Central memory CD8-positive, alpha-beta T cell (primary cell): ENCODE measurements around the gene MTMR1.

Source experiments
- ATAC-seq: fragments of 150-1000 bp; cut with Tn5 transposase; replicated peaks from 2 replicates; pipeline ENCODE4 v1.10.0; 2022; ENCODE audit warnings: mild to moderate bottlenecking, moderate FRiP score, moderate number of reproducible peaks; ENCODE audit not compliant: poor library complexity, severe bottlenecking; ENCODE audit errors: extremely low read depth
- DNase-seq, 2 donors: peaks; one replicate each; pipeline ENCODE4 v3.0.0; 2021; ENCODE audit warnings: low spot score in 2 of 2
- H3K27ac Mint-ChIP-seq: one replicate; pipeline ENCODE4 v1.8.0; 2022; ENCODE audit warnings: low read depth, mild to moderate bottlenecking, moderate library complexity, mixed read lengths
- H3K27me3 Mint-ChIP-seq: one replicate; pipeline ENCODE4 v1.8.0; 2022; ENCODE audit warnings: mixed read lengths
- H3K36me3 Mint-ChIP-seq: one replicate; pipeline ENCODE4 v1.8.0; 2022; ENCODE audit warnings: mild to moderate bottlenecking, moderate library complexity, mixed read lengths; ENCODE audit not compliant: insufficient read depth
- H3K4me1 Mint-ChIP-seq: one replicate; pipeline ENCODE4 v1.8.0; 2022; ENCODE audit warnings: mixed read lengths
- H3K4me3 Mint-ChIP-seq: one replicate; pipeline ENCODE4 v1.8.0; 2022; ENCODE audit warnings: mild to moderate bottlenecking, moderate library complexity, mixed read lengths
- H3K9me3 Mint-ChIP-seq: one replicate; pipeline ENCODE4 v1.8.0; 2022; ENCODE audit warnings: mixed read lengths

Gene MTMR1

DNA sequence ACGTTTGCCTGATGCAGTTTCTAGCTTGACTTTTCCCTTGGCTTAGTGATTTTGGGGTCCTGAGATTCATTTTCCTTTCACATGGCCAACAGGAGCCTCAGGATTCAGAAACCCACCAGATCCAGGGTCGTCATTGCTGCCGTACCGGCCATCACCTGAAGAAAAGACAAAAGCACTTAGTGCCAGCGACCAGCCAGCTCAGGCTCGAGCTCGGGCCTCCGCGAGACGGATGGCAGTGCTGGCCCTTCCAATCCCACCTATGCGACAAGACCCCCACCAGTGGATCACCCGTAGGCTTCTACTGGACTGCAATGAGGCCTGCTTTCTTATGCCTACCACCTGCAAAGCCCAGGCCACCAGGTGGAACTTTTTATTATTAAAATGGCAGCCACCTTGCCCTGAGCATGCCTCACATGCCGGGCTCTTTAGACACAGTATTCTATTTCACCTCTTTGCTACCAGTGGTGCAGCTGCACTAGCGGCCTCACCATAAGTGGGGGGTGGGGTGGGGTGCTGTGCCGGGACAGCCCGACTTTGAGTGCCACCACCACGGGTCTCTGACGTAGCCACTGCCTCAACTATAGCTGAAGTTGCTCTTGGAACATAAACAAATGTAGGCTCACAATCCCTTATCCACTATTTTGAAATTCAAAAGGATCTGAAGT is 84.3 kb downstream of the MTMR1 start:
- H3K4me1 Mint-ChIP-seq, result peaks cover 2% of the 10 kb centered on the region
- H3K4me3 Mint-ChIP-seq, result no peak overlapping the region
- peaks cover 1% of the 10 kb centered on the region for H3K36me3 Mint-ChIP-seq
- H3K9me3 Mint-ChIP-seq, result no peaks in the 10 kb centered on the region
- H3K27me3 Mint-ChIP-seq, result no peaks in the 10 kb centered on the region
- DNase-seq (no peak), ATAC-seq (no peak)
- H3K27ac Mint-ChIP-seq, result no peak overlapping the region

DNA sequence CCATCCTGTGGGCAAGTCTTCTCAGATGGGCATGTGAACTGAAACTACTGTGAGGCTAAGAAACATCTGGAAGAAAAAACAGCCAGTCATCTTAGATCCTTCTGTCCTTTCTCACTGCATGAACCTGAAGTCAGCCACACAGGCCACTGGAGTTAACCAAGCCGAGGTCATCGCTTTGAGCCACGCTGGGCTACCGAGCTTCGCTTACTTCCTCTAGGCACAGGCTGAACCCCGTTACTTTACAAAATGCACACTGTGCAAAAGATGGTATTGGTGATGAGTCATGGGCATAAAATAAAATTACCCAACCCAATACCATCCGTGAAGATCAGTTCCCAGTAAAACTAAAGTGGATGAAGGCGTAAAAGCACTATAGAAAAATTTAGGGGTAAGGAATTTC is 86.2 kb downstream of the MTMR1 start:
- Mint-ChIP-seq H3K27ac (no peak overlapping the region), H3K4me3 (no peak overlapping the region), H3K27me3 (no peaks in the 10 kb centered on the region)

DNA sequence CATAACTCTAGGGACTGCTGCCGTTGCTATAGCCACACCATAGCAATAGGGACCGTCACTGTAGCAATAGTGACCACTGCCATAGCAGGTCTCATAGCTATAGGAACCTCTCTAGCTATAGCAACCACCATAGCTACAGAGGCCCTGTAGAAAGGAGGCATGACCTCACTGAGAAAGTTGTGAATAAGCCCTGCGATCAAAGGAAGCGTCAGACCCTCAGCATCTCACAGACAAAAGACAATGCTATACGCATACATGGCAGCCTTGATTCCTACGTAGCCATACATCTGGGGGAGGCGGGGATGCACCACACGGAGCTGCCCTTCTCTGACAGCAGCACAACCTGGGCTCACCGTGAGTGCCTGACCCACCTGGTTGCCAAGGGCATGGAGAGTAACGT is 88.5 kb downstream of the MTMR1 start:
- H3K4me3 Mint-ChIP-seq, result no peak overlapping the region
- no peaks in the 10 kb centered on the region for H3K27me3 Mint-ChIP-seq
- H3K27ac Mint-ChIP-seq, result no peak overlapping the region
- H3K9me3 Mint-ChIP-seq, result no peaks in the 10 kb centered on the region
- DNase-seq (no peak), ATAC-seq (no peak)
- no peaks in the 10 kb centered on the region for H3K4me1 Mint-ChIP-seq
- peaks cover 4% of the 10 kb centered on the region for H3K36me3 Mint-ChIP-seq

More for the DNA sequence above, 86.2 kb downstream of the MTMR1 start:
- ATAC-seq (no peak), DNase-seq (no peak)
- H3K9me3 Mint-ChIP-seq, result no peaks in the 10 kb centered on the region
- H3K36me3 Mint-ChIP-seq, result peaks cover 4% of the 10 kb centered on the region
- no peaks in the 10 kb centered on the region for H3K4me1 Mint-ChIP-seq

DNA sequence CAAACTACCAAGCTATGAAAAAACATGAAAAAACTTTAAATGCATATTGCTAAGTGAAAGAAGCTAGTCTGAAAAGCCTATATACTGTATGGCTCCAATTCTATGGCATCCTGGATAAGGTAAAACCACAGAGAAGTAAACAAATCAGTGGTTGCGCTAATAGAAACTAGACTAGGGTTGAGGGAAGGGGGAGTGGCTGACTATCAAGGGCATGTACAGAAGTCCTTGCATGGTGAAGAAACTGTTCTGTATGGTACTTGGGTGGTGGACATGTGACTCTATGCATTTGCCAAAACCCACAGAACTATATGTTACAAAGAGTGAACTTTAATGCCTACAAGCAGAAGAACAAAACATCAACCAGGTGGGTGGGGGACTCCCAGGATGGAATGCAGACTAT is 96.8 kb downstream of the MTMR1 start:
- H3K36me3 Mint-ChIP-seq, result peaks cover 7% of the 10 kb centered on the region
- H3K9me3 Mint-ChIP-seq, result no peaks in the 10 kb centered on the region
- no peak for DNase-seq
- no peak overlapping the region for H3K27ac Mint-ChIP-seq
- H3K27me3 Mint-ChIP-seq, result no peaks in the 10 kb centered on the region
- no peaks in the 10 kb centered on the region for H3K4me1 Mint-ChIP-seq
- no peak for ATAC-seq
- H3K4me3 Mint-ChIP-seq, result no peak overlapping the region

DNA sequence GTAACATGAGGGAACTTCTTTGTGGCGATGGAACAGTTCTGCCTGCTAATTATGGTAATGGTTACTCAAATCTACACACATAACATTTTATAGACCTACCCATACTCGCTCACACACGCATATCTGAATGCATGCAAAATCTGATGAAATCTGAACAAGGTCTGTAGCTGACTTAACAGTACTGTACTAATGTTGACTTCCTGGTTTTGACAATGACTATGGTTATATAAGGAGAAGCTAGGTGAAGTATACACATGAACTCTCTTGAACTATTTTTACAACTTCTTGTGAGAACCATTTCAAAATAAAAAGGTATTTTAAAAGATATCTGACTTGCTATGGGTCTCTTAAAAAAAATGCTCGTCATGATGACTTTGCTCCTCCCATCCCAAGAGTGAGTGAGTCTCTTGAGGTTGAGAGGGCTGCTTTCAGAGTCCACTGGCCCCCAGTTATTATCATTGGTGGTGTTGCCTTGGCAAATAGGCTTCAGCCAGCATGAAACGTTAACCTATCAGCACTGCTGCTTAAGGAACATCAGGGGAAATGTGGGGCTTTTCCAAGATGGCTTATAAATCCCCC is 99.8 kb downstream of the MTMR1 start:
- no peak for DNase-seq
- Mint-ChIP-seq H3K27ac (no peak overlapping the region), H3K9me3 (no peaks in the 10 kb centered on the region), H3K4me3 (no peak overlapping the region), H3K36me3 (peaks cover 7% of the 10 kb centered on the region), H3K4me1 (no peaks in the 10 kb centered on the region), H3K27me3 (no peaks in the 10 kb centered on the region)
- ATAC-seq, result no peak

DNA sequence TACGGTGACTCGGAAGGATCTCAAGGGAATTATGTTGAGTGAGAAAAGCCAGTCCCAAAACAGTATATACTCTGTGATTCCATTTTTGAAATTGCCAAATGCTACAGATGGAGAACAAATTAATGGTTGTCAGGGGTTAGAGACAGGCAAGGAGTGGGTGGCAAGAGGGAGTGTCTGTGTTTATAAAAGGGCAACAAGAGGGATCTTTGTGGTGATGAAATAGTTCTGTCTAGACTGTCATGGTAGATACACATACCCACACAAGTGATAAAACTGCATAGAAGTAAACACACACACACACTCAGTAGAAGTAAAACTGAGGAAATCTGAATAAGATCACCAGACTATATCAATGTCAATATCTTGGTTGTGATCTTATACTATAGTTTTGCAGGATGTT is 112.5 kb downstream of the MTMR1 start:
- H3K27me3 Mint-ChIP-seq, result no peaks in the 10 kb centered on the region
- H3K4me3 Mint-ChIP-seq, result no peak overlapping the region
- ATAC-seq (no peak), DNase-seq (no peak)
- no peaks in the 10 kb centered on the region for H3K4me1 Mint-ChIP-seq
- no peaks in the 10 kb centered on the region for H3K9me3 Mint-ChIP-seq
- H3K36me3 Mint-ChIP-seq, result peaks cover 3% of the 10 kb centered on the region
- H3K27ac Mint-ChIP-seq, result no peak overlapping the region

DNA sequence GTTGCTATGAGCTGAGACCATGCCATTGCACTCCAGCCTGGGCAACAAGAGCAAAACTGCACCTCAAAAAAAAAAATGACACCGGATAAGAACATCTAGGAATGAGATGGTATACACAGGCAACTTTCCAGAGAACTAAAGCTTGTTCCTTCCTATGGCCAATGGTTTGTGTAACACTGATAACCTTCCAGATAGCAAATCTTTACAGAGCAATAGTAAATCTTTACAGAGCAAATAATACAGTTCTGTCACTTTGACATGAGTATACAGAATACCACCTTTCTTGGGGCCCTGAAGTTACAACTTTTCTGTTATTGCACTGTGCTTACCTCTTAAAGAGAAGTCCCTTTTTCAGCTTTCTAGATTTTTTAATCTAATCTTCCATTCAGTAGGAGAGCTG is 113.6 kb downstream of the MTMR1 start:
- Mint-ChIP-seq H3K4me1 (no peaks in the 10 kb centered on the region), H3K36me3 (peaks cover 3% of the 10 kb centered on the region), H3K27ac (no peak overlapping the region), H3K27me3 (no peaks in the 10 kb centered on the region), H3K9me3 (no peaks in the 10 kb centered on the region), H3K4me3 (no peak overlapping the region)
- DNase-seq (no peak), ATAC-seq (no peak)

DNA sequence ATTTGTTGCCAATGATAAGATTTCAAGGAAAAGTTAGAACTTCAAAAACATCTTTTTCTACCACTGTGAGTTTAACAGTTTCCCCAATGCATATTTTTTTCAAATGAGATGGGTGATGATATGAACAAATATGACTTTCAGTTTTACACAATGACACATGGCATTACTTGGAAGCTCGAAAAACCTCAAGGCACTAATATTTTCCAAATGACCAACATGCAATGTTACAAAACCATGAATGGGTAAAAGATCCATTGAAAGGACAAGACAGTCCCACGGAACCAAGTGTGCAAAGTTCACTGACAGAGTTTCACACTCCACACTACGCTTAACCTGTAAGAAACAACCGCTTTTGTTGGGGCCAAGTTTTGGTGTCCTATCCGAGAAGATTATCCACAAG is 120.7 kb downstream of the MTMR1 start:
- Mint-ChIP-seq H3K4me1 (no peaks in the 10 kb centered on the region), H3K9me3 (no peaks in the 10 kb centered on the region), H3K4me3 (no peak overlapping the region), H3K36me3 (no peaks in the 10 kb centered on the region), H3K27ac (no peak overlapping the region), H3K27me3 (no peaks in the 10 kb centered on the region)
- ATAC-seq (no peak), DNase-seq (no peak)
